ENCODE data around the gene PLD4. TPM values are rescaled to one million over a fixed set of nuclear protein-coding genes. Genes with fewer than 3 reads are reported as not detected.
"Not testable (repeated sequence)": the region's sequence is repeated elsewhere in the genome, so short reads cannot be mapped to it uniquely, and the experiment has no call there.

The PLD4 gene
- total RNA-seq, 1 experiment from 2014 or later = not detected

DNA sequence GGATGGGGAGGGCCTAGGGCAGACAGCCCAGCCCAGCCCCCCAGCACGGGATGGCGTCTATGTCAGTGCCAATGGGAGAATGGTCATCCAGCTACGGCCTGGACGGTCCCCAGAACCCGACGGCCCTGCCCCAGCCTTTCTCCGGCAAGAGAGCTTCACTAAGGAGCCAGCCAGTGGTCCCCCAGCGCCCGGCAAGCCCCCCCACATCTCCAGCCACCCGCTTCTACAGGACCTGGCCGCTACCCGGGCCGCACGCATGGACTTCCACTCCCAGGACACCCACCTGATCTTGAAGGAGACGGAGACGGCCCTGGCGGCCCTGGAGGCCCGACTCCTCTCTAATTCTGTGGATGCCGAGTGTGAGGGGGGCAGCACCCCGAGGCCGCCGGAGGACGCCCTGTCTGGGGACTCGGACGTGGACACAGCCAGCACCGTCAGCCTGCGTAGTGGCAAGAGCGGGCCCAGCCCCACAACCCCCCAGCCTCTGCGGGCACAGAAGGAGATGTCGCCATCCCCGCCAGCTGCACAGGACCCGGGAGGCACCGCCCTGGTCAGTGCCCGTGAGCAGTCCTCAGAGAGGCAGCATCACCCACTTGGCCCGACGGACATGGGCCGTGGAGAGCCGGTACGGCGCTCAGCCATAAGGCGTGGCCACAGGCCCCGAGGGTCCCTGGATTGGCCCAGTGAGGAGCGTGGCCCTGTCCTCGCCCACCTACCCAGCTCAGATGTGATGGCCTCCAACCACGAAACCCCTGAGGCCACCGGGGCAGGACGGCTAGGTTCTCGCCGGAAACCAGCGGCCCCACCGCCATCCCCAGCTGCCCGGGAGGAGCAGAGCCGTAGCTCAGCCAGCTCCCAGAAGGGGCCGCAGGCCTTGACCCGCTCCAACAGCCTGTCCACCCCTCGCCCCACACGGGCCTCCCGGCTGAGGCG is 37.7 kb upstream of the PLD4 start:
- no peak for DNase-seq (ENCODE audit: low spot score)

DNA sequence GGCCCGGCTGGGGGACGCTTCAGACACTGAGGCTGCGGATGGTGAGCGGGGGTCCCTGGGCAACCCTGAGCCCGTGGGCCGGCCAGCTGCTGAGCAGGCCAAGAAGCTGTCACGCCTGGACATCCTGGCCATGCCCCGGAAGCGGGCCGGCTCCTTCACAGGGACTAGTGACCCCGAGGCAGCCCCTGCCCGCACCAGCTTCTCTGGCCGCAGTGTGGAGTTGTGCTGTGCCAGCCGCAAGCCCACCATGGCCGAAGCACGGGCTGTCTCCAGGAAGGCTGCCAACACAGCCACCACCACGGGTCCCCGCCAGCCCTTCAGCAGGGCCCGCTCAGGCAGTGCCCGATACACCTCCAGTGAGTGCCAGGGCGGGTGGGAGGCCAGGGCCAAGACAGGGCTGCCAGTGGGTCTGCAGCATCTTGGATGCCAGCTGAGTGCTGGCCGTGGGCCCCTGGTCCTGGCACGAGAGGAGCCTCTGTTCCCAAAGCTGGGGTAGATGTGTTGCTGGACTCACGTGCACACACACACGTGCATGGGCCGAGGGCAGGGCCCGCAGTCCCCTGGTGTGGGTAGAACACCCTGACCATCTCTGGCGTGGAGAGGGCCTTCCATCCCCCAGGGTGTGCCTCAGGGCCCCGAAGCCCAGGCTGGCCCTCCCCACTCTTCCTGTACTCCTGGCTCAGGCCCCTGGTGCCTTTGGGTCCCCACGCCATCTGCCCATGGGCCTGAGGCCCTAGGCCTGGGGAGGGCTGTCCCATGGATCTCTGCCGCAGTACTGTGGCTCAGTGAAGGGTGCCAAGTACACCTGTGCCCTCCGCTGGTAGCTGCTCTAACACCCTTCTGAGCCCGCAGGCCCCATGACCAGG is 36.8 kb upstream of the PLD4 start:
- DNase-seq (ENCODE audit: low spot score) = no peak

DNA sequence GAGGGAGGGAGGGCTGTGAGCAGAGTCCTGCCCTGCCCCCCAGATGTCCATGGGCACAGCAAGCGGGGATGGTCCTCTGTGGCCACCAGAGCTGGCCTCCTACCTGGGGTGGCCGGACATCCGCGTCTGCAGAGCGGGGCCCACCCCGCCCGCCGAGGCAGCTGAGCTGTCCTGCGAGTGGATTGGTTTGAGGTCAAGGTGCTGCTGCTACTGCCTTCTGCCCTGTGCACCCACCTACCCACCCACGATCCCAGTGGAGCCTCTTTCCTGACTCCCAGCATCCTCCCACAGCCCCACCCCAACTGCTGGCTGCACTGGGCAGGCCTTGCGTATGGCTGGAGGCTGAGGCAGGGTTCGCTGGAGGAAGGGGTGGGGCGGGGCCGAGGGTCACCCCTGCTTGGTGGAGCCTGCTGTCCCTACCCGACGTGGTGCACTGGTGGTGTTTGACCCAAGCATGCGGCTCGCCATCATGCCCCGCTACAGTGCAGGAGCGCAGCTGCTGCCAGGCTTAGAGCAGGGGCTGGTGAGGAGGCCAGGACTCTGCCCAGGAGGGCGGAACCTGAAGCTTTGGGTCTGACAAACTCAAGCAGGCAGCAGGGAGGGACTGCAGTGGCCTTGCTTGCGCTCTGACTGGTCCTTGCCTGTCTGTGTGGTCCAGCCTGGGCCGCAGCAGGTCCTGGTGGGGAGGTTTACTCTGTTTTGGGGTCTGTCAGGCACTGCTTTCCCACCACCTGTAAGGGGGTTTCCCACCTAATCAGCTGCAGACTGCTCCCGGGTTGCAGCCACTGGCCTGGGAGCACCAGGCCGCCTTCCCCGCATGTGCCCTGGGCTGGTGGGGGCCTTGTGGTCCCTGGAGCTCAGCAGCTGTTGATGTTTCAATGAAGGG is 35.9 kb upstream of the PLD4 start:
- no peak for DNase-seq (ENCODE audit: low spot score)

DNA sequence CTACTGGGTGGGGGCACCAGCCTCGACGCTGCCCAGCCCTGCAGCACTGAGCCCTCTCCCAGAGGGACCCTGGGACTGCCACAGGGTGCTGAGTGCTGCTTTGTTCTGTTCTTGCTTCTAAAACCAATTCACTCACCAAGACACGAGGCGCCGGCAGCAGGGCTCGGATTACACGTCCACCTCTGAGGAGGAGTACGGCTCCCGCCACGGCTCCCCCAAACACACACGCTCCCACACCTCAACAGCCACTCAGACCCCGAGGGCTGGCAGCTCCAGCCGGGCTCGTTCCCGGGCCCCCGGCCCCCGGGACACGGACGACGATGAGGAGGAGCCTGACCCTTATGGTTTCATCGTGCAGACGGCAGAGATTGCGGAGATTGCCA is 35.3 kb upstream of the PLD4 start:
- DNase-seq (ENCODE audit: low spot score) = no peak

DNA sequence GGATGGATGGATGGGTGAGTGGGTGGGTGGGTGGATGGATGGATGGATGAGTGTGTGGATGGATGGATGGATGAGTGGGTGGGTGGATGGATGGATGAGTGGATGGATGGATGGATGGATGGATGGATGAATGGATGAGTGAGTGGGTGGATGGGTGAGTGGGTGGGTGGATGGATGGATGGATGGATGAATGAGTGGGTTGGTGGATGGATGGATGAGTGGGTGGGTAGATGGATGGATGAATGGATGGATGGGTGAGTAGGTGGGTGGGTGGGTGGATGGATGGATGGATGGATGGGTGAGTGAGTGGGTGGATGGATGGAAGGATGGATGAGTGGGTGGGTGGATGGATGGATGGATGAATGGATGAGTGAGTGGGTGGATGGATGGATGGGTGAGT is 34.4 kb upstream of the PLD4 start:
- DNase-seq (ENCODE audit: low spot score) = not testable (repeated sequence)

DNA sequence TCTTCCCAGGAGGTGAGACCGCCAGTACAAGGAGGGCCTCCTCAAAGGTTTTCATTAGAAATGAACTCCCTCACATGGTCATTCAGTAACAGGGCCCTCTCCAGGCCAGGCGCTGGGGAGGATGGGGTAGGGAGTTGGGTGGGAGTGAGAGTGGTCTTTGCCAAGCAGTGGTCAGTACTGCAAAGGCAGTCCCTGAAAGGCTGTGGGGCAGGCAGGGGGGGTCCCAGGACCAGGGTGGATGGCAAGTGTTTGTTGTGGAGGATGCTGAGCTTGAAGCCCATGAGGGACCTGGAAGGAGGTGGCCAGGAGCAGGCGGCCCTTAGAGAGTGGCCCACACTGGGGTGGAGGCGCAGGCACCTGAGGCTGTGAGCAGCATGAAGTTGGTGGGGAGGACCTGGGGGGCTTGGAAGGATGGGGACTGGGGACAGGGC is 33.5 kb upstream of the PLD4 start:
- no peak for DNase-seq (ENCODE audit: low spot score)

DNA sequence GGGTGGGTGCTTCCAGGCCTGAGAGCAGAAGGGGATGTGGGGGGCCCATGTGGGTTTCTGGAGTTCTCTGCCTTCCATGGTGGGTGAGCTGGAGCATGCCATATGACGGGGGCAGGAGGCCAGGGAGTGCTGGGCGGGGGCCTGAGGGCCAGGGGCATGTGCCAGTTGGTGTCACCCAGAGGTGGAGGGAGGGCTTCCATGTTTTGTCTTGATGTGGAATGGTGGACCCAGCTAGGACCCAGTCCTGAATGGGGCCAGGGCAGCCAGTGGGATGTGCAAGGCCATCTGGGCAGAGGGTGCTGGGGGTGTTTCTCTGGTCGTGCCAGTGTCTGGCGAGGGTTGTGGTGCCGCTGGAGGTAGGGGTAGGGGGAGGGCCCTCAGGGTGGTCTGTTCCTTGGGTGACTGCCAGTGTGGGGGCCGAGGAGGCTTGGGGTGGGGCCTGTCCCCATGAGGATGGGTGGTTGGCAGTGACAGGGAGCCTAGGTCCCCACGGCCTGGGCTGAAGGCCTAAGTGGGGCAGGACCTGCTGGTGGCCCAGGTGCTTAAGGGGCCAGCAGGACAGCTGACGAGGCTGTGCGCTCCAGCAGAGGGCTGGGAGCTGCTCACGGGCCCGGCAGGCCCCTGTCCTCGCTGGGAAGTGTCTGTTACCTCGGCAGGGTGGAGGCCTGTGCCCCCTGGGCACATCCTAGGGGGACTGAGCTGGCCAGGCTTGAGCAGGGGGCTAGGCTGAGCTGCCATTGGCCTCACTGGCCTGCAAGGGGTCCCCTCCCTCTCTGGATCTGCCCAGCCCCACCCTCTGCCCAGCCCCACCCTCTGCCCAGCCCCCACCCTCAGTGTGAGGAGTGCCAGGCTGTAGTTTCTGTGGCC is 32.8 kb upstream of the PLD4 start:
- no peak for DNase-seq (ENCODE audit: low spot score)

DNA sequence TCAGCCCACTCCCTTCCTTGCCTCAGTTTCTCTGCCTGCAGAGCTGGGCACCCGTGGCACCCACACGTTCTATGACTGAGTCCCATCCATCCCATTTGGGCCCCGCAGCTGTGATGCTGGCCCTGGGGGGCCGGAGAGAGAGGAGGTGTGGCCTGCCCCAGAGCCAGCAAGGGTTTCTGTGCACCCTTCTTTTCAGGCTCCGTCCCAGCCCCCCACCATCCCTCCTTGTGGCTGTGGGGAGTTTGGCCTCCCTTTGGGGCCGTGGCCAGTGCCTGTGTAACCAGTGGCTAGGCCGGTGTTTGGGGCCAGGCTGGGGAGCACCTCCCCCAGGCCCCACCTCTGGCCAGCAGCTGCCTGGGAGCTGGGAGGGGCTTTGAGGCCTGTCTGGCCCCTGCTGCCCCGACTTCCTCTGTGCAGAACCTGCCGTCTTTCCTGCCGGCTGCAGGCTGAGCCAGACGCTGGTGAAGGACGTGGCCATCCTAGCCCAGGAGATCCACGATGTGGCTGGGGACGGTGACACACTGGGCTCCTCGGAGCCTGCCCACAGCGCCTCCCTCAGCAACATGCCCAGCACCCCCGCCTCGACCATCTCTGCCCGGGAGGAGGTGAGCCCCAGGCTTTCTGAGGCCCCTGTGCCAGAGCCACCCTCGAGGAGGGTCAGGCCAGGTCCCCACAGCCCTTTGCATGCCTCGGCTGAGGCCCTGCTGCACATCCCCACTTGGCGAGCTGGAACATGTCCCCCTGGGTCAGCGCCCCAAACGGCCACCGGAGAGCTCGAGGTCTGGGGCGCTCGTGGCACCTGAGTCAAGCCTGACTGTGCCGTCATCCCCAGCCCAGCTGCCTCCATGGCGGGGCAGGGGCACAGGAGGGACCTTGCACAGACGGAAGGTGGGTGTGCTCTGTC is 31.9 kb upstream of the PLD4 start:
- no peak for DNase-seq (ENCODE audit: low spot score)

DNA sequence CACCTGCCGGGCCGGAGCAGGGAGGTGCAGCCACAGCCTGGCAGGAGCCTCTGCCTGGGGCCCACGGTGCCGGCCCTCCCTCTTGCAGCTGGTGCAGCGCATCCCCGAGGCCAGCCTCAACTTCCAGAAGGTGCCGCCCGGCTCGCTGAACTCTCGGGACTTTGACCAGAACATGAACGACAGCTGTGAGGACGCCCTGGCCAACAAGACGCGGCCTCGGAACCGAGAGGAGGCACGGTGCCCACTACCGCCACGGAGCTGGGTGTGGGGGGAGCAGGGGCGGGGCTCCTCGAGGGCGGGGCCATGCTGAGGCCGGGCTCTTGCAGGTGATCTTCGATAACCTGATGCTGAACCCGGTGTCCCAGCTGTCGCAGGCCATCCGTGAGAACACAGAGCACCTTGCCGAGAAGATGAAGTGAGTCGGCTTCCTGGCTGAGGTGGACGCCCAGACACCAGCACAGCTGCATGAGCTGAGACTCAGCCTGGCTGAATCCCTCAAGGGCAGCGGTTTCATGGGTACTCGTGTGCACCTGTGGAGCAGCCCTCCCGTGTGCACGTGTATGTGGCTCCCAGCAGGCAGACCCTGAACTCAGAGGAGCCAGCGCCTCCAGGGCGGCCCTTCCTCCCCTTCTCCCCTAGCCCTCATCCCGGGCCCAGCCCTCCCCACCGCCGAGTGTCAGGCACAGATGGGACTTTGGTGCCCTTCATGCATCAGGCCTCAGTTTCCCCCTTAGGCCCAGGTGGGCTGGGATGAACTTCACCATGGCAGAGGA is 31.1 kb upstream of the PLD4 start:
- DNase-seq (ENCODE audit: low spot score) = no peak

DNA sequence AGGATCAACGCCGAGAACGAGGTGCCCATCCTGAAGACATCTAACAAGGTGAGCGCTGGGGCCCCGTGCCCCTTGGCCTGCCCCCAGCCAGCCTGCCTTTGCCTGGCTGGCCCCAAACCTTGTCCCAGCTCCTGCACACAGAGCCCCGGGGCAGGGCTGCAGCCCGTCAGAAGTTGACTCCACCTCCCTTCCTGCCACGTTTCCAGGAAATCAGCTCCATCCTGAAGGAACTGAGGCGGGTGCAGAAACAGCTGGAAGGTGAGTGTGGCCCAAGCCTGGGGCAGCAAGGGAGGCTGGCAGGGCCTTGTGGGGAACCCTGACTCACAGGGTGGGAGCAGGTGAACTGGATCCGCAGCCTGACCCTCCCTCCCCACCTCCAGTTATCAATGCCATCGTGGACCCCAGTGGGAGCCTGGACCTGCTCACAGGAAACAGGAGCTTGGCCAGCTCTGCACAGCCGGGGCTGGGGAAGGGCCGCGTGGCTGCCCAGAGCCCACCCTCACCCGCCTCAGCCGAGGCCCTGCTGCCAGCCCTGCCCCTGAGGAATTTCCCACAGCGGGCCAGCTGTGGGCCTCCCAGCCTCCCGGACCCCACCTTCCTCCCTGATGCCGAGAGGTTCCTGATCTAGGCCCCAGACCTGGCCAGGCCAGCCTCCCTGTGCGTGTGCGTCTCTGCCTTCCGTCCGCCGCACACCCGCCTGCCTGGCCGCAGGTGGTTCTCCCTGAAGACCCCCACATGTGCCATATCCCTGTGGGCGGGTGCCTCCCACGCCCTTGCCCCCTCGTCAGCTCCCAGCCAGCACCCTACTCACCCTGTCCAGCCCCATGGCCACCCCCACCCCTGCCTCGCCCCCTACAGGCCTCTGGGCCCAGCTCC is 30.1 kb upstream of the PLD4 start:
- DNase-seq (ENCODE audit: low spot score) = no peak

DNA sequence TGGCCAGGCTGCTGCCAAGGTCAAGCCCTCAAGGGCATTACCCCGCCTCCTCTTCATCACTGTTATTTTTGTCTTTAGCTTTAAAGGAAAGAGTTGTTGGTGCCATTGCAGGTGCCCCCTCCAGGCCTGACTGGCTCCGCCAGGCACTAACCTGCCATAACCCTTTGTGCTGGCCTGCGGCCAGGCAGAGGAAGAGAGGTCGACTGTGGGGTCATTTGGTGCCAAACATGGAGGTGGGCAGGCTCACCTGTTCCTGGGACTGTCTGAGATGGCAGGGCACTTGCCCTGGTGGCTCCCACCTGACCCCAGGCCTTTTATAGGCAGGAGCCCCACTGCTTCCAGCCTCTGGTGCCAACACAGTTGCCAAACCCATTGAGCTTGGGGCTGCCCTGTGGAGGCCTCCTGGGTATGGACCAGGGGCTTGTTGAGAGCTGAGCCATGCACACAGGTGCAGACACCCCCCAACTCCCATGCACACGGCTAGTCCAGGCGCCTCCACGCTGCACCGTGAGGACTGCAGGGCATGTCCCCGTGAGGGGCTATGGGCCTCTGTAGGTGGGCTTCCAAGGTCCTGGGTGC is 29.4 kb upstream of the PLD4 start:
- DNase-seq (ENCODE audit: low spot score) = no peak

DNA sequence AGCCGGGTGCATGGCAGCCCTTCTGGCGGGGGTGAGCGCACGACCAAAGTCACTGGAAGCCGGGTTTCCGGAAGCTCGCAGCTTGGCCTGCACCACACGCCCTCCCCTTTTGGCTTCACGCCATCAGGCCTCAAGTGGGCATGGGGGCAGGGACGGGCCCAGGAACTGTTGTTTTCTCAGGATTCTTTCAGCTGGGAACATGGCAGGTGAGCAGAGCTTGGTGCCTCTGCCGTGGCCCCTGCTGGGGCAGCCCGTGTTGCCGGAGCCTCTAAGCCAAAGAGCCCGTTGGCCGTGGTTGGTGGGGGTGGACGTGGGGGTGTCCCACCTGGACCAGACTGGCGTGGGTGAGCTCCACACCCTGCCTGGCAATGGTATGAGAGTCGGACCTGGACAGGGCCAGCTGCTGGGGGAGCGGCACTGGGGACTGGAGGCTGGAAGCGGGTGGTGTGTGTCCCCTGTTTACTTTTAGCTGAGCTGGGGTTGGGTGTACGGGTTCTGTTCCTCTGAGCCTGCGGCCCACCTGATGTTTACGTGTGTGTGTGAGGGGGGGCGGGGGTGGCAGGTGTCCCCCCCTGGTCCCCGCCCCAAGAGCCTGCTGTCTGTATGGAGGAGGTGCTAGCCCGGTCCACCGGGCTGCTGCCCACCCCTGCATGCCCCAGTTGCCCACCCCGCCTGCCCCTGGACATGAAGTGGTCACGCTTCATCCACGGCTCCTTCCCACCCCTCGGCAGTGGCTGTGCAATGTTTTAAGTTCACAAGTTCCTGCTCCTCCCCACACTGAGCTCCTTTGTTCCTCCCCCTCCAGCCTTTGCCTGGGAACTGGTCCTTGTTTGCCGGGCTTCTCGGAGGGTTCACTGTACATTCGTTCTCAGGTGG is 28.7 kb upstream of the PLD4 start:
- no peak for DNase-seq (ENCODE audit: low spot score)

DNA sequence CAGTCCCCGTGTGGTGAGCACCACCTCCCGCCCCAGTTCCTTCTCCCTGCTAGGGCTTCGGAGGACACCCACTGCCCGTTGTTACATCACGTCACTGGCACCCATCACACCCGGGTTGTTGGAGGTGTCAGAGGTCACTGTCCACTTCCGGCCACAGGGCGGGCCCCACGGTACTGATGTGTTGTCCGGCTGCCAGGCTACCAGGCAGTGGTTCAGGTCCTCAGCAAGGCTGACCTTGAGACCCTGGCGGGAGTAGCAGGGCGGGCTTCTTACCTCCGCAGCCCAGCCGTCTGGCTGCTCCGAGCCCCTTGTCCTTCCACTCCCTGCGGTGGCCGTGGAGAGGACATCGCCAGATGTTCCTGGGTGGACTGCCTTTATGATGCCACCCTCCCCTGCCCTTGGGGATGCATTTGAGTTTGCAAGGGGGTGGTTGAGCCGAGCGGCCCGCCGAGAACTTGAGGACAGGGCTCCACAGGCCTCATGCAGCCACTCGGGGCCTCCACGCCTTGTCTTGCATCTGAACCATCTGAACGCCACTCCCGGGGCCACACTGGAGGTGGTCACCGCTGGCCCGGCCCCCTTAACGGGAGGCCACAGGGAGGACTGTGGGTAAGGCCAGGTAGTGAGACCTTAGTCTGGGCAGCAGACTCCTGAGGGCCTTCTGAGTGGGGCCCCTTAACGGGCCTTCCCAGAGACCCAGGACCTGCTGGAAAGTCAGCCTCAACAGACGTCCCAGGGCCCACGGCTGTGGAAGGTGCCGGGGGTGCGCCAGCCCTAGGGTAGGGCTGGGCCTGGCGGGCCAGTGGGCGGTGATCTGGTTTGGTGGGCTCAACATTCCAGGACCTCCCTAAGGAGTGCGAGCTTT is 27.1 kb upstream of the PLD4 start:
- DNase-seq (ENCODE audit: low spot score) = no peak

DNA sequence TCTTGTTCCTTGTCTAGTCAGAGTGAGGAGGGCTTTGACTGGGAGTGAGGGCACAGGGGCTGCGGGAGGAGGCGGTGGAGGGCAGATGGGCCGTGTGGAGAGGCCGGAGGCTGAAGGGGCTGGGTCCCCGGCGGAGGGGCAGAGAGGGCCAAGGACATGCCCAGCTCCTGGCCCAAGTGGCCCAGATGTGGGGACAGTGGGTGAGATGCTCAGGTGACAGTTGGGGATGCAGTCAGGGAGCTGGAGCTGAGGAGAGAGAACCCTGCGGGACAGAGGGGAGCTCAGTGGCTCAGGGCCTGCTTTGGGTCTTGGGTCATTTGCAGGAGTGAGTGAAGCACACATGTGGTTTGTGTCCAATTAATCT is 26.5 kb upstream of the PLD4 start:
- no peak for DNase-seq (ENCODE audit: low spot score)

DNA sequence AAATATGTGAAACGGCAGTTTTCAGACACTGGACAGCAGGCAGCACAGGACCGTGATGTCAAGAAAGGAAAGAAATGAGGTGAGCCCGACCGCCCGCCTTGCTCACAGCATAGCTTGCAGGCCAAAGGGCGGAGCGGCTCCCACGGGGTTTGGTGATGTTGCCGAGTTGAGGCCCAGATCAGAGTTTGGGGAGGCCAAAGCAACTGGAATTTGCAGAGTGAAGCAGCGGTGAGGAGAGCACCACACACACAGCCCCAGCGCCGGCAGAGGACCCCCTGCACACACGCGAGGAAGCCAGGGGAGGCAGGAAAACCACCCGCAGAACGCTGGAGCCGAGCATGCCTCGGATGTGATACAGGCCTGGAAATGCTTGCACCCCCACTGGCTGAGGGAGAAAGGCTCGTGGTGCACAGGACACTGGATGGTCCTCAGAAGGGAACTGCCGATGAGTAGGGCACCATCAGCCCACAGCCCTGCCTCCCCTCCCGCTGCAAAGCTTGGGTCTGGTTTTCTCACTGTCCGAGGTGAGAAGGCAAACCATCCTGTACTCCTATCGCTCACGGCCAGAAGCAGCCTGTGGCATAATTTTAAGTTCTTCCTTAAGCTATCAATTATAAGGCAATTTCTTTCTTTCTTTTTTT is 25.7 kb upstream of the PLD4 start:
- DNase-seq (ENCODE audit: low spot score) = no peak

All from H4 (cell line).